NCI-H460 (cell line): ENCODE data around the gene B3GLCT. TPM values are rescaled to one million over a fixed set of nuclear protein-coding genes. Genes with fewer than 3 reads are reported as not detected.

Experiments
- DNase-seq: peaks from one replicate; pipeline ENCODE4 v3.0.0-alpha.2; 2016; ENCODE audit warnings: low read depth; ENCODE audit errors: extremely low read depth
- total RNA-seq: library from RNA; depleted of rRNA; stranded (reverse); fragments of >200 nt; shearing (Covaris generic); gene quantifications from 2 replicates; pipeline ENCODE4 v1.2.3, GENCODE V29; 2014

The B3GLCT gene
- total RNA-seq, 1 experiment from 2014 or later, result 4.2 TPM

- DNase-seq, result no peak
Measured at GRCh38 chr13:31221057-31221456, 21.3 kb downstream of the B3GLCT start.

- DNase-seq, result no peak
Measured at GRCh38 chr13:31223215-31223614, 23.4 kb downstream of the B3GLCT start.

- no peak for DNase-seq
Measured at GRCh38 chr13:31223640-31224039, 23.9 kb downstream of the B3GLCT start.

DNA sequence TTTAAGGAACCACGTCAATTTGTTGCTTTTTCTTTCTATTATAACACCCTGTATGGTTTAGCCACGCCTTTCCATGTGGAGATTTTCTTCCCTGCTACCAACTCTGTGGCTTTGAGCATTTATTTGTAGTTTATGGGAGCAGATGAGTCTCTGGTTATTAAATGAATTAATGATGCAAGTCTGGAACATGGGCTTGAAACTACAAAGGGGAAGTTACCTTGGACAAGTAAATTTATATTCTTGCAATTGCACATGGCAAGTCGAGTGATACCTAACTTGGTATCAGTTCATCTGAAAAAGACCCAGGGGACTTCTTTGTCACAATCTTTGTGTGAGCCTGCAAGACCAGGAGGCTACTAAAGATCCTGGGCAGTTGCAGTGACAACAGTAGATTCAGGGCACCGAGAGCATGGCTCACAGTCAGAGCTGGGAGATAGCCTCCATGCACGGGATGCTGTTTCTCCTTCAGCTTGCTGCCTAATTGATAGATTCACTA lies 24.4 kb downstream of the B3GLCT start:
- DNase-seq, result no peak

- no peak for DNase-seq
Measured at GRCh38 chr13:31224963-31225559, 25.3 kb downstream of the B3GLCT start.

DNA sequence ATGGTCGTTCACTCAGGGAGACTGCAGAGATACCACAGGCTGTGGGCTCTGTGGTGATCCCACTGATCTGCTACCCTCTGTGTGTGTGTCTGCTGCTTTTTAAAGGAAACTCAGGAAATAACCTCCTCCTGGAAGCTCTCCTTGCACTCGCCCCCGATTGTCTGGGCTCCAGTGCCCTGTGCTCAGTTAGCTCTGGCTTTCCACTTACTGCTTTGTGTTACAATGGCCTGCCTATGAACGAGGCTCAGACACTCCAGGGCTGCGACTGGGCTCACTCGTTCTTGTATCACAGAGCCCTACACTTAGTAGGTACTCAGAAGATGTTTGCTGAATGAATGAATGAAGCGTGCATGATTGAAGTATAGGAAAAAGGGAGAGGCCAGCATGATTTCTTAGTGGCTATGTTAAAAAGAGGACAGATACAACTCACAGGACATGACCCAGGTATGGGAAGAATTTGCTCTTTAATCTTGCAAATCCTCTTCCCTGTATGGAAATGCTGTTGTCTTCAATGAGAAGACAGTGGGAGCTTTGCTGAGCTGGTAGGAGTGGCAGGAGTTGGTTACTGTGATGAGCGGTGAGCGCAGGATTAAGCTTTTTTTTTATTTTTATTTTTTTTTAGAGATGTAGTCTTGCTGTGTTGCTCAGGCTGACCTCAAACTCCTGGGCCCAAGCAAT lies 26.4 kb downstream of the B3GLCT start:
- DNase-seq, result no peak

DNA sequence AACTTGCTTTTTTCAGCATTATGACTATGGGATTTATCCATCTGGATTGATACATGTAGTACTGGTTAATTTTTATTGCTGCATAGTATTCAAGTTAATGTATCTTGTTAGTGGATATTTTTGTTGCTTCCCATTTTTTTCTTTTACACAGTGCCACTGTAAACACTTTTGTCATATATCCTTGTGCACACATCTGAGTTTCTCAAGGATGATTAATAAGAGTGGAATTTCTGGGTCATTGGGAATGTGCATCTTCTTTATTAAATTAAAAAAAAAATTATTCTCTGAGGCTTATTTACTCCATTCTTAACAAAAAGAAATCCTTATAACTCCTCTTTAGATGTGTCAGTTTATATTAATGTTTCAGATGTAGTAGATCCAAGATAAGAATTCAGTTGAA lies 27.3 kb downstream of the B3GLCT start:
- no peak for DNase-seq

- no peak for DNase-seq
Measured at GRCh38 chr13:31227870-31228269, 28.1 kb downstream of the B3GLCT start.

DNA sequence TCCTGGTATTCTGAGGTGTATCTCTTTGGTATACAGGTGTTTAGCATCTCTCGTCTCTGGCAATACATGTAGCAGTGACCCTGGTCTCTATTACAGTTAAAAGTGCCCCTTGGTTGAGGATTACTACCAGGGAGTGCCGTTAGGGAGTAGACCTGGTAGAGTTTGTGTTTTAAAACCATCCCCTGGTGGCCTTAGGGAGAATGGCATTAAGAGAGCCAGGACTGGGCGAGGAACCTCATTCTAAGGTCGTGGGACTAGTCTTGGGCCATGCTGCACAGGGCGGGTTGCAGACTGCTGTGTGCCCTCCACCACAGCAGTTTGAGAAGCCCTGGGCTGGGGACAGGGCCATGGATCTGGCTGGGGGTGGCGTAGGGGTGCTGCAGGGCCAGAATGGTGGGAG lies 35.0 kb downstream of the B3GLCT start:
- no peak for DNase-seq

GRCh38 chr13:31236211-31236786 lies 36.5 kb downstream of the B3GLCT start:
- peak; percentile 22 for DNase-seq

DNA sequence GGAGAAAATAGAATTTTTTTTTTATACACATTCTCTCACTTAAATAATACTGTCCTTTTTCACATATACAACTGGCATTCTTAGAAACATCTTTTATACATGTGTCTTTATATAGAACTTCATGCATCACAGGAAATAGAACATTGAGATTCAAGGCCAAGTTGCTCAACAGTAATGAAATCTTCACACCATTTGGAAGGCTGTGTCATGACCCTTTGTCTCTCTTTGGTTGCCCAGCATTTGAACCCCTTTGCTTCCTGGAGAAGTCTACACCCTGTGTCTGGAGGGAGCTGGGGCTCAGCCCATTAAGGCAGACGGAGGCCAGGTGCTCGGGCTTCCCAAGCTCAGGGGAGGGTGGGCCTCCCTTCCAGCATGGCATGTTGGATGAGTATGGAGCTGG lies 41.1 kb downstream of the B3GLCT start:
- no peak for DNase-seq

GRCh38 chr13:31242367-31242766 lies 42.6 kb downstream of the B3GLCT start:
- no peak for DNase-seq

- no peak for DNase-seq
Measured at GRCh38 chr13:31242916-31243315, 43.1 kb downstream of the B3GLCT start.

GRCh38 chr13:31245598-31246373 lies 46.0 kb downstream of the B3GLCT start:
- no peak for DNase-seq

GRCh38 chr13:31246918-31247317 lies 47.1 kb downstream of the B3GLCT start:
- no peak for DNase-seq

GRCh38 chr13:31248361-31248760 lies 48.6 kb downstream of the B3GLCT start:
- no peak for DNase-seq

GRCh38 chr13:31248965-31249539 lies 49.3 kb downstream of the B3GLCT start:
- DNase-seq, result no peak

DNA sequence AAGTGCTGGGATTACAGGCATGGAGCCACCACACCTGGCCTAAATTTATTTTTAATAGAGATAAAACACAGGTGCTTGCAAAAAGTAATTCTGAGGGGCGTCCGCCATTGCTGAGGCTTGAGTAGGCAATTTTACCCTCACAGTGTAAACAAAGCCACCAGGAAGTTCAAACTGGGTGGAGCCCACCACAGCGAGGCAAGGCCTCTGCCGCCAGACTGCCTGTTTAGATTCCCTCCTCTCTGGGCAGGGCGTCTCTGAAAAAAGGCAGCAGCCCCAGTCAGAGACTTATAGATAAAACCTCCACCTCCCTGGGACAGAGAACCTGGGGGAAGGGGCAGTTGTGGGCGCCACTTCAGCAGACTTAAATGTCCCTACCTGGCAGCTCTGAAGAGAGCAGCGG lies 50.7 kb downstream of the B3GLCT start:
- no peak for DNase-seq

- DNase-seq, result no peak
Measured at GRCh38 chr13:31261241-31261640, 61.5 kb downstream of the B3GLCT start.

DNA sequence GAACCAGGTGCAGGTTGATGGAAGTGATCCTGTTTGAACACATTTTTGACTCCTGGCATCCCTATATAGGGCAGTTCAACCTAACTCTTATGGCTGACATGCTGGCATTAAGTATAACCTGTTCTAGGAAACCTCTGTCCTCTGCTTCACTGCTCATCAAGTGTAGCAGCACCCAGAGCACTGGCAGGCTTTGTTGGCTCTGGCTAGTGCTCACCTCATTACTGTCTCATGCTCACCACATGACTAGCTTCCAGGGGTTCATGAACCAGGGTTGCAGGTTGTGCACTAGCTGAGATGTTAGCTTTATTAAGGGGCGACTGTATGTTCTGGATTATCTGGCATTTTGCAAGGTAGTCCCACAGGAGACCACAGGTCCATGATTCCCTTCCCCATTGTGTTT lies 63.6 kb downstream of the B3GLCT start:
- DNase-seq, result no peak

DNA sequence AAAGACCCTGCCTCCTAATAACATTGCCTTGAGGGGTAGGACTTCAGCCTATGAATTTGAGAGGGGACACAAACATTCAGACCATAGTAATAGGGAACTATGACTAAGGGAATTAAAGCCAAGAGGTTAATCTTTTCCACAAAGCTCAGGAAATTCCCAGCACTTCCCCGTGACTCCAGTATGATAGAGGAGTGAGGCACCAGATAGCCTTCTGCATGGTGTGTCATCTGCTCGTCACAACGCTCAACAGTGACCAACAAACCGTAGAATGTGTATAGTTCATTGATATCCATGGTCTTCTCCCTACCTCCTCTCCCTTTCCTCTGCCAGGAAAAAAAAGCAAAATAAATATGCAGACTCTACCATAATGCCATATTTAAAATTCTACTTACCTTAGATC lies 64.4 kb downstream of the B3GLCT start:
- no peak for DNase-seq
